Esophagus muscularis mucosa (tissue), 4 donors: ENCODE data around the gene CCDC82. TPM values are rescaled to one million over a fixed set of nuclear protein-coding genes. Genes with fewer than 3 reads are reported as not detected.

Source experiments
- DNase-seq: peaks from one replicate; pipeline ENCODE4 v3.0.0-alpha.2; 2017; ENCODE audit errors: extremely low spot score
- H3K27ac ChIP-seq, 4 donors: fragments of 200-600 bp; sonication (generic); replicated peaks in 1 of 4; 1 replicate in 3 of 4; 2 replicates in 1 of 4; pipeline ENCODE4 v1.5.1; 2016 to 2019; ENCODE audit warnings: mild to moderate bottlenecking in 1 of 4
- H3K27me3 ChIP-seq, 4 donors: fragments of 200-600 bp; sonication (generic); one replicate each; pipeline versions ENCODE4 v1.5.1 to v1.6.0; 2016 to 2019
- H3K36me3 ChIP-seq, 4 donors: fragments of 200-600 bp; sonication (generic); one replicate each; pipeline ENCODE4 v1.5.1; 2016 to 2019
- H3K4me1 ChIP-seq, 4 donors: fragments of 200-600 bp; sonication (generic); one replicate each; pipeline ENCODE4 v1.5.1; 2016 to 2019
- H3K4me3 ChIP-seq, 4 donors: fragments of 200-600 bp; sonication (generic); 1 replicate in 2 of 4; 2 replicates in 2 of 4; pipeline ENCODE4 v1.5.1; 2016 to 2019; ENCODE audit warnings: mild to moderate bottlenecking in 4 of 4, moderate library complexity in 1 of 4
- H3K9me3 ChIP-seq, 4 donors: fragments of 200-600 bp; sonication (generic); 1 replicate in 3 of 4; 2 replicates in 1 of 4; pipeline ENCODE4 v1.5.1; 2016 to 2019
- CTCF ChIP-seq, 3 experiments: fragments of 200-600 bp in 2 of 3; fragments of 450-650 bp in 1 of 3; sonication (generic) in 2 of 3; IDR thresholded peaks; one replicate each; pipeline ENCODE4 v1.5.1; 2017 to 2019; ENCODE audit warnings: antibody characterized with exemption in 3 of 3, mild to moderate bottlenecking in 2 of 3, moderate library complexity in 1 of 3
- EP300 ChIP-seq: sonication (generic); formaldehyde crosslinking; IDR thresholded peaks from one replicate; pipeline ENCODE4 v1.6.1; 2017; ENCODE audit warnings: antibody characterized with exemption
- POLR2A ChIP-seq: fragments of 450-650 bp; IDR thresholded peaks from one replicate; pipeline ENCODE4 v1.6.1; 2017; ENCODE audit warnings: antibody characterized with exemption, moderate library complexity, mild to moderate bottlenecking, low read depth
- POLR2AphosphoS5 ChIP-seq, 2 donors: sonication (generic); formaldehyde crosslinking; IDR thresholded peaks; one replicate each; pipeline ENCODE4 v1.6.1; 2017; ENCODE audit warnings: antibody characterized with exemption in 2 of 2
- WGBS: methylation state at CpG from one replicate; pipeline ENCODE4 v1.1.5; 2018; 5-methylcytosine and 5-hydroxymethylcytosine counted together
- intact Hi-C: fragments of 100-400 bp; cut with DNase I; formaldehyde crosslinking; loops from one replicate; pipeline ENCODE4 v1.15.1; 2023
- total RNA-seq, 4 donors: library from RNA; depleted of rRNA; stranded (reverse); fragments of >200 nt; gene quantifications; one replicate each; pipeline versions ENCODE4 v1.1.0 to v1.2.1, GENCODE V29; 2016

The CCDC82 gene
- total RNA-seq, 4 donors from 2014 or later = 12.3 to 23.3 (median 14.7) TPM

- WGBS = 91% methylated on average over 7 of the region's 7 CpGs
- peaks cover 15 to 39% (median 35%) of the 10 kb centered on the region in 4 donors for H3K4me1 ChIP-seq
These were observed 62.8 kb downstream of the CCDC82 start for GRCh38 chr11:96326959-96327358.

DNA sequence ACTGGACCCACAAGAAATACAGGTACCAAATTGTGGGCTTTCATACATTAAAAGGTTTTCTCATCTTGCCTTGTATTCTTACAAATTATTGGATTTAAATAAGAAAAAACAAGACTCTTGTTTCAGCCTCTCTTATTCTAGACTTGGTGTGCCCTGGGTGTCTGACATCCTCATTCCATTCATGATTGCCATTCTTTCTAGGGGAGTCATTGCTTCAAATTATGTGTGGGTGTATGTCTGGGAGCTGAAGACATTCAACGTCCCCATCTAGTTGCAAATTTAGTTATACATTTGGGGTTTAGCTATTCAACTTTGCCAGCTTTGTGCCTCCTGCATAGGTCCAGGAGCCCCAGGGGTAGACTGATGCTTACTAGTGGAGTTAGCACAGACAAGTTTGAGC is 64.8 kb downstream of the CCDC82 start:
- H3K27me3 ChIP-seq = no peaks in the 10 kb centered on the region
- peaks cover 20 to 24% (median 22%) of the 10 kb centered on the region in 4 donors for H3K4me1 ChIP-seq
- no peak overlapping the region for H3K4me3 ChIP-seq
- no peaks in the 10 kb centered on the region for H3K36me3 ChIP-seq
- no peak for DNase-seq
- no peak for TF ChIP-seq EP300
- peak in 1 of 2 donors; percentile 61 for TF ChIP-seq POLR2AphosphoS5 (IDR thresholded peaks at IDR 0.05)
- no peaks in the 10 kb centered on the region for H3K9me3 ChIP-seq
- H3K27ac ChIP-seq = peak overlapping the region in 3 of 4 donors; percentile 16 to 51 (median 40)
- intact Hi-C loops = no loop called here
- 17% methylated on average over 1 of the region's 1 CpG for WGBS

More at GRCh38 chr11:96326959-96327358, 62.8 kb downstream of the CCDC82 start:
- TF ChIP-seq POLR2A (no peak), POLR2AphosphoS5 (IDR thresholded peaks at IDR 0.05) (no peak), EP300 (no peak), CTCF (IDR thresholded peaks at IDR 0.05) (no peak)
- no peak for DNase-seq
- H3K27me3 ChIP-seq = no peaks in the 10 kb centered on the region
- intact Hi-C loops = no loop called here
- H3K4me3 ChIP-seq = no peak overlapping the region
- H3K27ac ChIP-seq = no peak overlapping the region
- H3K9me3 ChIP-seq = no peaks in the 10 kb centered on the region
- H3K36me3 ChIP-seq = no peaks in the 10 kb centered on the region

DNA sequence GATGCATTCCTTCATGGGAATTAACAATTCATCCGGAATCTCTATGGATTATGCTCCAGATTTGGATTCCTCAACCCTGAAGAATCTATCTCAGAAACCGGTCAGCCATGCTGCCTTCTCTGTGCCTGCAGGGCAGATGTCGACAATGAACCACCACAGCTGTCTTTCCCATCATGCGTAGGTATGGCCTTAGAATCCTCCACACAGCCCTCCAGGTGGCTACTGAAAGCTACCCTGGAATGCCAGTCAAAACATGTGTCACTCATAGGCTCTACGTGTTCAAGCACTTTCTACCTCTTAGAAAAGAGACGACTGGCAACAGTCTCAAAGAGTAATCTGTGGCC is 66.1 kb downstream of the CCDC82 start:
- Histone ChIP-seq H3K9me3 (no peaks in the 10 kb centered on the region), H3K4me1 (peaks cover 20 to 32% (median 24%) of the 10 kb centered on the region in 4 donors), H3K36me3 (no peaks in the 10 kb centered on the region), H3K27ac (no peak overlapping the region), H3K4me3 (no peak overlapping the region), H3K27me3 (no peaks in the 10 kb centered on the region)
- DNase-seq = no peak
- intact Hi-C loops = no loop called here
- TF ChIP-seq POLR2AphosphoS5 (IDR thresholded peaks at IDR 0.05) (no peak), EP300 (no peak), CTCF (IDR thresholded peaks at IDR 0.05) (no peak), POLR2A (no peak)
- 93% methylated on average over 6 of the region's 6 CpGs for WGBS

GRCh38 chr11:96322775-96323641 is 66.7 kb downstream of the CCDC82 start:
- intact Hi-C loops = no loop called here
- Histone ChIP-seq H3K4me3 (no peak overlapping the region), H3K9me3 (no peaks in the 10 kb centered on the region), H3K36me3 (no peaks in the 10 kb centered on the region), H3K27ac (no peak overlapping the region), H3K4me1 (peaks cover 23 to 38% (median 29%) of the 10 kb centered on the region in 4 donors), H3K27me3 (no peaks in the 10 kb centered on the region)
- no peak for TF ChIP-seq EP300
- no peak for TF ChIP-seq CTCF (IDR thresholded peaks at IDR 0.05)
- no peak for TF ChIP-seq POLR2AphosphoS5 (IDR thresholded peaks at IDR 0.05)
- no peak for TF ChIP-seq POLR2A
- DNase-seq = no peak
- 95% methylated on average over 10 of the region's 10 CpGs for WGBS

DNA sequence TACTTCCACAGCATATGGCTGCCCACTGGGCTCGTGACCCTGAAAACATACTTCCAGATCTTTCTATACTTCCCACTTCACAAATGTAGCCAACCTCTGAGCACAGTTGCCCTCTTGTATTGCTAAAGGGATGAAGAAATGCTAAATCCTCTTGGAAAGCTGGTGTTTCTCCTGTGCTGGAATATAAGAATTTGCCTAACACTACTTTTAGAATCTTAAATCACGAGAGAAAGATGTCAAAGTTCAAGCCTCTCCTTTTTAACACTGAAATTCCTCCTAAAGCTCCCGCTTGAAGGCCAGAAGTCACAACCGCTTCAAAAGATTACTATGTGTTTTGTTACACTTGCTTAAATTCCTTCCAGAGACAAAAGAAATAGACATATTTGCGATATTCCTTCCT is 68.6 kb downstream of the CCDC82 start:
- Histone ChIP-seq H3K27me3 (no peaks in the 10 kb centered on the region), H3K4me1 (peaks cover 39 to 54% (median 43%) of the 10 kb centered on the region in 4 donors), H3K4me3 (no peak overlapping the region), H3K9me3 (no peaks in the 10 kb centered on the region), H3K36me3 (peaks cover 0 to 6% (median 0%) of the 10 kb centered on the region in 4 donors), H3K27ac (no peak overlapping the region)
- DNase-seq = no peak
- intact Hi-C loops = no loop called here
- no peak for TF ChIP-seq POLR2AphosphoS5 (IDR thresholded peaks at IDR 0.05)
- no peak for TF ChIP-seq CTCF (IDR thresholded peaks at IDR 0.05)
- no peak for TF ChIP-seq POLR2A
- no peak for TF ChIP-seq EP300
- WGBS = 89% methylated on average over 5 of the region's 5 CpGs
